Measurements from ENCODE around the gene MYL3.

DNA sequence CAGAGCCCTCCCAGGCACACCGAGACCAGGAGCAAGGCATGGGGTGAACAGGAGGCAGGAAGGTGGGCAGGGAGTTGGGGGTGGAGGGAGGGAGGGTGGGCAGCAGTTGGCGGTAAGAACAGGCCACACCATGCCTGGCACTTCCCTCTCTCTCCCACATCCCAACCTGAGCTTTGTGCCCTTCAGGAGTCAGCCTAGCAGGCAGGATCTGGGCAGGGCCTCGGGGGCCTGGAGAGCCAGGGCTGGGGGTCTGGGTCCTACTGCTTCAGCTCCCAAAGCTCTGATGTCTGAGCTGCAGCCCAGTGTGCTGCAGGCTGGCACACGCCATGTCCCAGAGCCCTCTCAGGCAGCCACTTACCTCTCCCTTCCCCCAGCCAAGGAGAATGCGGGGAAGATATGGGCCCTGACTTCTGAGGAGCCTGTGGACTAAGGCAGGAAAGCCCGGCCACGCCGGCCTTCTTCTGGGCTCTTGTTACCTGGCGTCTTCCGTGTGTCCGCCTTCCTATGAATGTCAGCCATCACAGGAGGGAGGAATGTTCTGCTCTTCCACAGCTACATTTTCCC, 2.9 kb upstream of the MYL3 start:
- TF ChIP-seq, protein P1, sequence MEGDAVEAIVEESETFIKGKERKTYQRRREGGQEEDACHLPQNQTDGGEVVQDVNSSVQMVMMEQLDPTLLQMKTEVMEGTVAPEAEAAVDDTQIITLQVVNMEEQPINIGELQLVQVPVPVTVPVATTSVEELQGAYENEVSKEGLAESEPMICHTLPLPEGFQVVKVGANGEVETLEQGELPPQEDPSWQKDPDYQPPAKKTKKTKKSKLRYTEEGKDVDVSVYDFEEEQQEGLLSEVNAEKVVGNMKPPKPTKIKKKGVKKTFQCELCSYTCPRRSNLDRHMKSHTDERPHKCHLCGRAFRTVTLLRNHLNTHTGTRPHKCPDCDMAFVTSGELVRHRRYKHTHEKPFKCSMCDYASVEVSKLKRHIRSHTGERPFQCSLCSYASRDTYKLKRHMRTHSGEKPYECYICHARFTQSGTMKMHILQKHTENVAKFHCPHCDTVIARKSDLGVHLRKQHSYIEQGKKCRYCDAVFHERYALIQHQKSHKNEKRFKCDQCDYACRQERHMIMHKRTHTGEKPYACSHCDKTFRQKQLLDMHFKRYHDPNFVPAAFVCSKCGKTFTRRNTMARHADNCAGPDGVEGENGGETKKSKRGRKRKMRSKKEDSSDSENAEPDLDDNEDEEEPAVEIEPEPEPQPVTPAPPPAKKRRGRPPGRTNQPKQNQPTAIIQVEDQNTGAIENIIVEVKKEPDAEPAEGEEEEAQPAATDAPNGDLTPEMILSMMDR (IDR thresholded peaks at IDR 0.05) = no peak
- no peak for TF ChIP-seq POLR2A (IDR thresholded peaks at IDR 0.05)

All from uterus (tissue), 2 donors.